IMR-90 (cell line): ENCODE measurements around the gene UNC5B. TPM values are rescaled to one million over a fixed set of nuclear protein-coding genes. Genes with fewer than 3 reads are reported as not detected.

ENCODE experiments used
- ATAC-seq: fragments of 200-7000 bp; cut with Tn5 transposase; 2 replicates; pipeline ENCODE4 v1.9.1; 2020; ENCODE audit warnings: low read depth, mild to moderate bottlenecking, moderate library complexity
- BruUV-seq: library from RNA; stranded (reverse); fragments of 400-500 nt; replicated peaks from 2 replicates; lab custom pipeline; 2021; lab: Mats Ljungman, UMichigan
- CTCF ChIA-PET: fragments of 300-600 bp; formaldehyde crosslinking; extraction: SDS; loops from one replicate; lab custom pipeline; 2021; ENCODE audit warnings: antibody characterized with exemption; lab: Yijun Ruan, JAX
- POLR2A ChIA-PET: fragments of 300-600 bp; sonication (Branson Sonifier 250); formaldehyde crosslinking; loops from one replicate; lab custom pipeline; 2022; ENCODE audit warnings: antibody characterized with exemption; ENCODE audit not compliant: unreplicated experiment; lab: Charles Lee
- DNase-seq: peaks from one replicate; pipeline ENCODE4 v3.0.0; 2013
- H2AFZ ChIP-seq: replicated peaks from 2 replicates; pipeline ENCODE3; 2013; ENCODE audit warnings: low read length, mild to moderate bottlenecking; ENCODE audit not compliant: poor library complexity
- H2AK5ac ChIP-seq: 2 replicates; pipeline ENCODE4 v1.6.1; 2013; ENCODE audit warnings: low read depth, low read length, inconsistent platforms
- H2AK9ac ChIP-seq: replicated peaks from 2 replicates; pipeline ENCODE3; 2013; ENCODE audit warnings: mild to moderate bottlenecking, low read depth, low read length, moderate library complexity; ENCODE audit not compliant: poor library complexity
- H2BK120ac ChIP-seq: 2 replicates; pipeline ENCODE4 v1.6.1; 2013; ENCODE audit warnings: low read depth, low read length, inconsistent platforms
- H2BK15ac ChIP-seq: 3 replicates; pipeline ENCODE4 v1.6.1; 2013; ENCODE audit warnings: low read depth, low read length, inconsistent platforms
- H2BK20ac ChIP-seq: 2 replicates; pipeline ENCODE4 v1.6.1; 2013; ENCODE audit warnings: low read depth, mild to moderate bottlenecking, inconsistent platforms, low read length, moderate library complexity
- H2BK5ac ChIP-seq: 2 replicates; pipeline ENCODE4 v1.6.1; 2013; ENCODE audit warnings: mild to moderate bottlenecking, low read depth, low read length, inconsistent platforms; ENCODE audit not compliant: poor library complexity, severe bottlenecking
- H3K14ac ChIP-seq: replicated peaks from 2 replicates; pipeline ENCODE4 v1.6.1; 2013; ENCODE audit warnings: low read depth, low read length, inconsistent platforms
- H3K18ac ChIP-seq: 2 replicates; pipeline ENCODE4 v1.6.1; 2013; ENCODE audit warnings: low read depth, low read length, control low read depth
- H3K23ac ChIP-seq: 2 replicates; pipeline ENCODE4 v1.6.1; 2013; ENCODE audit warnings: low read depth, low read length, inconsistent platforms
- H3K27ac ChIP-seq: 2 replicates; pipeline ENCODE4 v1.5.1; 2013; ENCODE audit warnings: mild to moderate bottlenecking, control low read depth, low read length; ENCODE audit not compliant: insufficient read depth
- H3K27me3 ChIP-seq: 2 replicates; pipeline ENCODE4 v1.6.1; 2013; ENCODE audit warnings: low read length; ENCODE audit not compliant: control insufficient read depth, insufficient read depth
- H3K36me3 ChIP-seq: 2 replicates; pipeline ENCODE4 v1.6.1; 2013; ENCODE audit warnings: low read length, mixed read lengths; ENCODE audit not compliant: control insufficient read depth, insufficient read depth
- H3K4ac ChIP-seq: 2 replicates; pipeline ENCODE4 v1.6.1; 2013; ENCODE audit warnings: low read depth, low read length, inconsistent platforms
- H3K4me1 ChIP-seq: 2 replicates; pipeline ENCODE4 v1.6.1; 2013; ENCODE audit warnings: low read length, mixed read lengths; ENCODE audit not compliant: control insufficient read depth, insufficient read depth
- H3K4me2 ChIP-seq: 2 replicates; pipeline ENCODE4 v1.6.1; 2013; ENCODE audit warnings: low read depth, mild to moderate bottlenecking, control low read depth, low read length, moderate library complexity
- H3K4me3 ChIP-seq: 2 replicates; pipeline ENCODE4 v1.5.1; 2013; ENCODE audit warnings: low read depth, mild to moderate bottlenecking, control low read depth, low read length, moderate library complexity; ENCODE audit not compliant: insufficient read depth
- H3K56ac ChIP-seq: 2 replicates; pipeline ENCODE4 v1.6.1; 2013; ENCODE audit warnings: low read length, inconsistent platforms; ENCODE audit not compliant: insufficient read depth; ENCODE audit errors: extremely low read depth
- H3K79me1 ChIP-seq, 2 experiments: 2 replicates each; pipeline ENCODE4 v1.6.1; 2013; ENCODE audit warnings: low read length in 2 of 2, inconsistent platforms in 1 of 2, low read depth in 1 of 2
- H3K9ac ChIP-seq: 2 replicates; pipeline ENCODE4 v1.6.1; 2013; ENCODE audit warnings: low read depth, low read length, control low read depth
- H3K9me1 ChIP-seq: 2 replicates; pipeline ENCODE4 v1.6.1; 2013; ENCODE audit warnings: low read length, inconsistent platforms; ENCODE audit not compliant: insufficient read depth
- H3K9me3 ChIP-seq: 2 replicates; pipeline ENCODE4 v1.6.1; 2013; ENCODE audit warnings: low read length; ENCODE audit not compliant: control insufficient read depth, insufficient read depth
- H4K20me1 ChIP-seq: 2 replicates; pipeline ENCODE4 v1.6.1; 2013; ENCODE audit warnings: low read length, inconsistent platforms; ENCODE audit not compliant: insufficient read depth
- H4K5ac ChIP-seq: 2 replicates; pipeline ENCODE4 v1.6.1; 2013; ENCODE audit warnings: mild to moderate bottlenecking, low read depth, low read length, control low read depth
- H4K8ac ChIP-seq, 2 experiments: 2 replicates each; pipeline ENCODE4 v1.6.1; 2013; ENCODE audit warnings: low read depth in 2 of 2, low read length in 2 of 2, control low read depth in 1 of 2, inconsistent platforms in 1 of 2
- H4K91ac ChIP-seq: 2 replicates; pipeline ENCODE4 v1.6.1; 2013; ENCODE audit warnings: low read depth, low read length, inconsistent platforms; ENCODE audit not compliant: insufficient read depth
- MXI1 ChIP-seq: IDR thresholded peaks from 2 replicates; pipeline ENCODE4 v1.6.1; 2012; ENCODE audit warnings: low read depth, mild to moderate bottlenecking, low read length, moderate library complexity, borderline replicate concordance
- WGBS, 2 experiments: methylation state at CpG; one replicate each; pipeline versions ENCODE4 v1.1.5 to v1.1.7; 2013; ENCODE audit warnings: missing lambda C conversion rate in 2 of 2; ENCODE audit not compliant: insufficient read length in 1 of 2; ENCODE audit errors: extremely low coverage in 2 of 2; 5-methylcytosine and 5-hydroxymethylcytosine counted together
- dilution Hi-C: fragments of 300-500 bp; cut with HindIII; formaldehyde crosslinking; loops from one replicate; pipeline ENCODE4 v1.14.3; 2018; ENCODE audit warnings: low sequenced_read_pairs; ENCODE audit not compliant: unreplicated experiment
- in situ Hi-C: fragments of 300-500 bp; cut with MboI; formaldehyde crosslinking; loops from 3 replicates; pipeline ENCODE4 v1.14.3; 2019; ENCODE audit warnings: low sequenced_read_pairs, inconsistent platforms, mixed read lengths
- intact Hi-C: fragments of 100-400 bp; cut with micrococcal nuclease; formaldehyde crosslinking; loops from 2 replicates; pipeline ENCODE4 v1.10.0; 2022
- polyA plus RNA-seq, 3 experiments: library from polyadenylated mRNA; depleted of rRNA; stranded (reverse); fragments of >200 nt; gene quantifications; 2 replicates each; pipeline ENCODE4 v1.2.3, GENCODE V29; 2012; ENCODE audit warnings: low replicate concordance in 1 of 3
- total RNA-seq: library from RNA; depleted of rRNA; stranded (reverse); fragments of >200 nt; gene quantifications from 2 replicates; pipeline ENCODE4 v1.2.3, GENCODE V29; 2012

Gene UNC5B
- total and polyA plus RNA-seq, 2 of the 4 experiments (the other 2 are of a cell fraction), result 1.6 to 4.2 TPM

GRCh38 chr10:71300555-71301370, 88.4 kb downstream of the UNC5B start:
- Histone ChIP-seq H2AK5ac (no peak overlapping the region), H4K8ac (no peak overlapping the region), H3K9me3 (no peaks in the 10 kb centered on the region), H3K18ac (no peak overlapping the region), H2BK120ac (no peak overlapping the region), H4K20me1 (no peaks in the 10 kb centered on the region), H3K27me3 (no peaks in the 10 kb centered on the region), H4K91ac (no peak overlapping the region), H3K79me1 (no peaks in the 10 kb centered on the region), H2AK9ac (no peak overlapping the region), H2BK20ac (no peak overlapping the region), H3K9me1 (no peaks in the 10 kb centered on the region), H3K4me3 (no peak overlapping the region), H4K5ac (no peak overlapping the region), H3K14ac (no peak overlapping the region), H3K56ac (no peak overlapping the region), H2AFZ (no peak overlapping the region), H3K4me2 (no peak overlapping the region), H3K36me3 (peaks cover 5% of the 10 kb centered on the region; the same call in 1 of the 2 replicates), H3K9ac (no peak overlapping the region), H3K27ac (no peak overlapping the region), H3K23ac (no peak overlapping the region), H3K4me1 (no peaks in the 10 kb centered on the region), H2BK5ac (no peak overlapping the region), H2BK15ac (no peak overlapping the region), H3K4ac (no peak overlapping the region)
- no CpG with 5 or more reads among the region's 16 CpGs for WGBS, 2 experiments
- ChIA-PET CTCF (no interaction called here), POLR2A (no interaction called here)
- BruUV-seq, result no TSS peak
- no peak for DNase-seq
- intact Hi-C loops, result no loop called here
- TF ChIP-seq MXI1, result no peak
- dilution Hi-C loops, result no loop called here
- ATAC-seq, result no peak
- in situ Hi-C loops, result no loop called here
